Panc1 (cell line): ENCODE measurements around the gene AGER. TPM values are rescaled to one million over a fixed set of nuclear protein-coding genes. Genes with fewer than 3 reads are reported as not detected.
"Not testable (repeated sequence)": the region's sequence is repeated elsewhere in the genome, so short reads cannot be mapped to it uniquely, and the experiment has no call there.

Experiments used
- ATAC-seq: fragments of 200-7000 bp; cut with Tn5 transposase; 2 replicates; pipeline ENCODE4 v1.9.1; 2020; ENCODE audit warnings: mild to moderate bottlenecking, moderate library complexity
- BruUV-seq: library from RNA; stranded (reverse); fragments of 400-500 nt; replicated peaks from 2 replicates; lab custom pipeline; 2021; lab: Mats Ljungman, UMichigan
- CTCF ChIA-PET: fragments of 300-600 bp; sonication (Branson Sonifier 250); formaldehyde crosslinking; loops from one replicate; lab custom pipeline; 2022; ENCODE audit warnings: antibody characterized with exemption; lab: Charles Lee
- POLR2A ChIA-PET: fragments of 300-600 bp; sonication (Branson Sonifier 250); formaldehyde crosslinking; loops from one replicate; lab custom pipeline; 2022; ENCODE audit warnings: antibody characterized with exemption; lab: Charles Lee
- DNase-seq: peaks from one replicate; pipeline ENCODE4 v3.0.0-alpha.2; 2010; ENCODE audit warnings: low read depth, low spot score
- H3K27ac ChIP-seq: 2 replicates; pipeline ENCODE4 v1.5.1; 2011; ENCODE audit warnings: mild to moderate bottlenecking, low read length, inconsistent platforms
- H3K27me3 ChIP-seq: fragments of 200-500 bp; sonication (Bioruptor generic); 2 replicates; pipeline ENCODE4 v1.6.0; 2014; ENCODE audit warnings: low read length, inconsistent platforms; ENCODE audit not compliant: control insufficient read depth, insufficient read depth
- H3K36me3 ChIP-seq: fragments of 200-500 bp; sonication (Bioruptor generic); 2 replicates; pipeline ENCODE4 v1.5.1; 2014; ENCODE audit warnings: inconsistent platforms, mild to moderate bottlenecking, low read length, moderate library complexity; ENCODE audit not compliant: control insufficient read depth, insufficient read depth
- H3K4me1 ChIP-seq: 2 replicates; pipeline ENCODE4 v1.5.1; 2011; ENCODE audit warnings: inconsistent platforms, mild to moderate bottlenecking, low read length, moderate library complexity; ENCODE audit not compliant: control insufficient read depth, insufficient read depth
- H3K4me3 ChIP-seq, 2 experiments: 2 replicates each; pipeline ENCODE4 v1.5.1; 2011 to 2012; ENCODE audit warnings: low read depth in 2 of 2, low read length in 2 of 2, mild to moderate bottlenecking in 2 of 2, inconsistent platforms in 1 of 2, moderate library complexity in 1 of 2
- H3K9me3 ChIP-seq: fragments of 200-500 bp; sonication (Bioruptor generic); 2 replicates; pipeline ENCODE4 v1.5.1; 2014; ENCODE audit warnings: low read depth, mild to moderate bottlenecking, inconsistent platforms, low read length, moderate library complexity; ENCODE audit not compliant: control insufficient read depth, insufficient read depth
- CTCF ChIP-seq: fragments of 450-650 bp; IDR thresholded peaks from 2 replicates; pipeline ENCODE4 v1.5.1; 2017; ENCODE audit warnings: mild to moderate bottlenecking
- POLR2AphosphoS5 ChIP-seq: IDR thresholded peaks from 2 replicates; pipeline ENCODE4 v1.6.1; 2012; ENCODE audit warnings: mild to moderate bottlenecking, low read depth, low read length, moderate library complexity
- SIN3A ChIP-seq: IDR thresholded peaks from 2 replicates; pipeline ENCODE4 v1.6.1; 2012; ENCODE audit warnings: low read depth, mild to moderate bottlenecking, low read length, moderate library complexity, borderline replicate concordance; ENCODE audit not compliant: insufficient read depth
- TCF7L2 ChIP-seq: IDR thresholded peaks from 2 replicates; pipeline ENCODE4 v1.6.1; 2011; ENCODE audit warnings: mild to moderate bottlenecking, low read depth, low read length, inconsistent platforms
- in situ Hi-C: cut with HindIII; loops from 2 replicates; pipeline ENCODE4 v1.10.0; 2016; ENCODE audit warnings: low sequenced_read_pairs, low pct_unique_long_range_greater_than_20kb
- intact Hi-C: fragments of 100-400 bp; cut with micrococcal nuclease; formaldehyde crosslinking; loops from one replicate; pipeline ENCODE4 v1.10.0; 2022; ENCODE audit not compliant: unreplicated experiment
- total RNA-seq: library from RNA; stranded (reverse); gene quantifications from one replicate; pipeline ENCODE4 v1.2.1, GENCODE V29; 2021; ENCODE audit not compliant: unreplicated experiment
- TF ChIP-seq, protein P1 (sequence below), 2 experiments: IDR thresholded peaks; 2 replicates each; pipeline ENCODE4 v1.6.1; 2011 to 2012; ENCODE audit warnings: low read depth in 2 of 2, control low read depth in 1 of 2, low read length in 1 of 2, mild to moderate bottlenecking in 1 of 2, moderate library complexity in 1 of 2; ENCODE audit not compliant: insufficient read depth in 1 of 2

AGER gene
- total RNA-seq, 1 experiment from 2014 or later, result 3.7 TPM

GRCh38 chr6:32194388-32194787 is 10.3 kb upstream of the AGER start:
- POLR2A ChIA-PET, result no interaction called here
- DNase-seq (no peak), ATAC-seq (no peak)
- TF ChIP-seq CTCF (no peak), TCF7L2 (no peak), SIN3A (no peak), POLR2AphosphoS5 (no peak)
- TF ChIP-seq, protein P1, sequence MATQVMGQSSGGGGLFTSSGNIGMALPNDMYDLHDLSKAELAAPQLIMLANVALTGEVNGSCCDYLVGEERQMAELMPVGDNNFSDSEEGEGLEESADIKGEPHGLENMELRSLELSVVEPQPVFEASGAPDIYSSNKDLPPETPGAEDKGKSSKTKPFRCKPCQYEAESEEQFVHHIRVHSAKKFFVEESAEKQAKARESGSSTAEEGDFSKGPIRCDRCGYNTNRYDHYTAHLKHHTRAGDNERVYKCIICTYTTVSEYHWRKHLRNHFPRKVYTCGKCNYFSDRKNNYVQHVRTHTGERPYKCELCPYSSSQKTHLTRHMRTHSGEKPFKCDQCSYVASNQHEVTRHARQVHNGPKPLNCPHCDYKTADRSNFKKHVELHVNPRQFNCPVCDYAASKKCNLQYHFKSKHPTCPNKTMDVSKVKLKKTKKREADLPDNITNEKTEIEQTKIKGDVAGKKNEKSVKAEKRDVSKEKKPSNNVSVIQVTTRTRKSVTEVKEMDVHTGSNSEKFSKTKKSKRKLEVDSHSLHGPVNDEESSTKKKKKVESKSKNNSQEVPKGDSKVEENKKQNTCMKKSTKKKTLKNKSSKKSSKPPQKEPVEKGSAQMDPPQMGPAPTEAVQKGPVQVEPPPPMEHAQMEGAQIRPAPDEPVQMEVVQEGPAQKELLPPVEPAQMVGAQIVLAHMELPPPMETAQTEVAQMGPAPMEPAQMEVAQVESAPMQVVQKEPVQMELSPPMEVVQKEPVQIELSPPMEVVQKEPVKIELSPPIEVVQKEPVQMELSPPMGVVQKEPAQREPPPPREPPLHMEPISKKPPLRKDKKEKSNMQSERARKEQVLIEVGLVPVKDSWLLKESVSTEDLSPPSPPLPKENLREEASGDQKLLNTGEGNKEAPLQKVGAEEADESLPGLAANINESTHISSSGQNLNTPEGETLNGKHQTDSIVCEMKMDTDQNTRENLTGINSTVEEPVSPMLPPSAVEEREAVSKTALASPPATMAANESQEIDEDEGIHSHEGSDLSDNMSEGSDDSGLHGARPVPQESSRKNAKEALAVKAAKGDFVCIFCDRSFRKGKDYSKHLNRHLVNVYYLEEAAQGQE (IDR thresholded peaks at IDR 0.05; ENCODE audit: insufficient read depth in 1 of 2, low read depth in 2 of 2, low read length in 1 of 2), result no peak
- intact Hi-C loops (loop anchor here (10.0 kb wide), 1 partner anchor 80 kb away; no protein-coding TSS in a partner anchor), in situ Hi-C loops (no loop called here)
- Histone ChIP-seq H3K27me3 (no peaks in the 10 kb centered on the region), H3K9me3 (no peaks in the 10 kb centered on the region), H3K4me1 (peaks cover 36% of the 10 kb centered on the region), H3K36me3 (no peaks in the 10 kb centered on the region; the same call in 1 of the 2 replicates), H3K27ac (peak overlapping the region; percentile 99; the same call in 1 of the 2 replicates), H3K4me3 (no peak overlapping the region)
- CTCF ChIA-PET, result interaction anchor here (0.6 kb wide), 1 partner anchor 9 kb away, joined by 7 read pairs; no protein-coding TSS in a partner anchor
- BruUV-seq, result no TSS peak

DNA sequence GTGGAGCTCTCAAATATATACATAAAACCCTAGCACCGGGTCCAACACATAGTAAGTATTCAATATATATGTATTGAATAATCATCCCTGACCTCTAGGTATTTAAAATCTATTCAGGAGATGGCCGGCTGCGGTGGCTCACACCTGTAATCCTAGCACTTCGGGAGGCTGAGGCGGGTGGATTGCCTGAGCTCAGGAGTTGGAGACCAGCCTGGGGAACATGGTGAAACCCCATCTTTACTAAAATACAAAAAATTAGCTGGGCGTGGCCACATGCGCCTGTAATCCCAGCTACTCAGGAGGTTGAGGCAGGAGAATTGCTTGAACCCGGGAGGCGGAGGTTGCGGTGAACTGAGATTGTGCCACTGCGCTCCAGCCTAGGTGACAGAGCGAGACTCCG is 9.0 kb upstream of the AGER start:
- H3K36me3 ChIP-seq, ATAC-seq, CTCF ChIA-PET, POLR2A ChIA-PET, in situ Hi-C loops, H3K4me3 ChIP-seq, H3K9me3 ChIP-seq, H3K27me3 ChIP-seq, DNase-seq, BruUV-seq: not testable (repeated sequence)
- Histone ChIP-seq H3K27ac (peak overlapping the region; percentile 81), H3K4me1 (peaks cover 42% of the 10 kb centered on the region)
- intact Hi-C loops, result loop anchor here (10.0 kb wide), 1 partner anchor 78 kb away; no protein-coding TSS in a partner anchor

GRCh38 chr6:32192608-32193039 is 8.6 kb upstream of the AGER start, which contains the start of gene GPSM3:
GPSM3 (minus strand) TSS chr6:32192643; CDS start chr6:32192513, 130 bp downstream.
- Histone ChIP-seq H3K27me3 (no peaks in the 10 kb centered on the region), H3K9me3 (no peaks in the 10 kb centered on the region), H3K27ac (peak within 1 kb of the TSS; percentile 94), H3K36me3 (no peaks in the 10 kb centered on the region; the same call in 1 of the 2 replicates), H3K4me3 (no peak within 1 kb of the TSS), H3K4me1 (peaks cover 42% of the 10 kb centered on the region)
- intact Hi-C loops, result loop anchor here (10.0 kb wide), 1 partner anchor 78 kb away; no protein-coding TSS in a partner anchor
- BruUV-seq, result no TSS peak
- DNase-seq (no peak), ATAC-seq (no peak)
- CTCF ChIA-PET, result no interaction called here
- in situ Hi-C loops, result no loop called here
- no peak for TF ChIP-seq SIN3A
- no peak for TF ChIP-seq TCF7L2
- TF ChIP-seq, protein P1 (IDR thresholded peaks at IDR 0.05; ENCODE audit: insufficient read depth in 1 of 2, low read depth in 2 of 2, low read length in 1 of 2), result no peak
- no peak for TF ChIP-seq CTCF
- no peak for TF ChIP-seq POLR2AphosphoS5
- POLR2A ChIA-PET, result no interaction called here
